Bronchial epithelial cell (primary cell): Measurements from ENCODE around the gene ATP2A2. TPM values are rescaled to one million over a fixed set of nuclear protein-coding genes. Genes with fewer than 3 reads are reported as not detected.
"Not testable (repeated sequence)": the region's sequence is repeated elsewhere in the genome, so short reads cannot be mapped to it uniquely, and the experiment has no call there.

Experiments
- DNase-seq: peaks from one replicate; pipeline ENCODE4 v3.0.0-alpha.2; 2010; ENCODE audit warnings: low read depth
- FAIRE-seq: peaks from 2 replicates; lab custom pipeline; 2011; peaks lifted over from hg19 to GRCh38; lab: Jason Lieb, UNC
- H3K27me3 ChIP-seq: 2 replicates; pipeline ENCODE4 v1.5.1; 2011; ENCODE audit warnings: low read length; ENCODE audit not compliant: control insufficient read depth, insufficient read depth
- H3K36me3 ChIP-seq: 2 replicates; pipeline ENCODE4 v1.5.1; 2011; ENCODE audit warnings: low read length; ENCODE audit not compliant: control insufficient read depth, insufficient read depth
- H3K4me3 ChIP-seq: 2 replicates; pipeline ENCODE4 v1.5.1; 2011; ENCODE audit warnings: mild to moderate bottlenecking, low read depth, low read length, control low read depth
- total RNA-seq: library from RNA; depleted of rRNA; stranded (reverse); fragments of >200 nt; gene quantifications from 2 replicates; pipeline ENCODE4 v1.2.1, GENCODE V29; 2014
- TF ChIP-seq, protein P1 (sequence below): IDR thresholded peaks from 2 replicates; pipeline ENCODE4 v1.5.1; 2011; ENCODE audit warnings: mild to moderate bottlenecking, moderate library complexity, low read length, control low read depth, inconsistent platforms; ENCODE audit not compliant: insufficient read depth, severe bottlenecking

Gene ATP2A2
- total RNA-seq, 1 donor from 2014 or later, result 125 TPM

DNA sequence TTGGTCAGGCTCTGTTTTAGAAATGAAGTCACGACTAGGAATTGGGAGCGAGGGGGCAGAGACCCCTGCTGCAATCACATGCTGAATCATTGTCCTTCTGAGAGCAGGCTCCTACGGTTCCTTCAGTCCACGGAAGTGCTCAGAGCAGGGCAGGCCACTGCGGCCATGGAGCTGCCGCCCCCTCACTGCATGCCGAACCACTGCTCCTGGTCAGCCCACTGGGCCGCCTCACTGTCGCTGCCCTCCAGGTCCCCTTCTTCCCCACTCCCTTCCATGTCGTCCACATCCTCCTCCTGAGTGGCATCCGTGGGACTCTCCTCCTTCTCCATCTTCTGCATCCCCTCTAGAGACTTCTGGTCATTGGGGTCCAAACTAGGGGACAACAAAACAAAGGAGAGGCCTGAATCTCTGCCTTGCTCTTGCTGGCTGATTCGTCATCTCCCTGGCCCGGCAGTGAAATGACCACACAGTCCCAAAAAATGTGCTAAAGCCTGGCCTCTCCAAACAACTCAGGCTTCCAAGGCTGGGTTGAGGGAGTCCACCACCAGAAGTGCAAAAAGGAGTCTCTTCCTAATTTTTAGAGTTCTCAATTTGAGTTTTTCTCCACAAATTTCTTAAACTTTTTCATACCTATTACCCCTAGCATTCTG lies 93.0 kb downstream of the ATP2A2 start:
- DNase-seq, result no peak
- FAIRE-seq, result no peak
- no peaks in the 10 kb centered on the region for H3K27me3 ChIP-seq
- peaks cover 14% of the 10 kb centered on the region for H3K36me3 ChIP-seq
- TF ChIP-seq, protein P1, sequence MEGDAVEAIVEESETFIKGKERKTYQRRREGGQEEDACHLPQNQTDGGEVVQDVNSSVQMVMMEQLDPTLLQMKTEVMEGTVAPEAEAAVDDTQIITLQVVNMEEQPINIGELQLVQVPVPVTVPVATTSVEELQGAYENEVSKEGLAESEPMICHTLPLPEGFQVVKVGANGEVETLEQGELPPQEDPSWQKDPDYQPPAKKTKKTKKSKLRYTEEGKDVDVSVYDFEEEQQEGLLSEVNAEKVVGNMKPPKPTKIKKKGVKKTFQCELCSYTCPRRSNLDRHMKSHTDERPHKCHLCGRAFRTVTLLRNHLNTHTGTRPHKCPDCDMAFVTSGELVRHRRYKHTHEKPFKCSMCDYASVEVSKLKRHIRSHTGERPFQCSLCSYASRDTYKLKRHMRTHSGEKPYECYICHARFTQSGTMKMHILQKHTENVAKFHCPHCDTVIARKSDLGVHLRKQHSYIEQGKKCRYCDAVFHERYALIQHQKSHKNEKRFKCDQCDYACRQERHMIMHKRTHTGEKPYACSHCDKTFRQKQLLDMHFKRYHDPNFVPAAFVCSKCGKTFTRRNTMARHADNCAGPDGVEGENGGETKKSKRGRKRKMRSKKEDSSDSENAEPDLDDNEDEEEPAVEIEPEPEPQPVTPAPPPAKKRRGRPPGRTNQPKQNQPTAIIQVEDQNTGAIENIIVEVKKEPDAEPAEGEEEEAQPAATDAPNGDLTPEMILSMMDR, result no peak
- no peak overlapping the region for H3K4me3 ChIP-seq

DNA sequence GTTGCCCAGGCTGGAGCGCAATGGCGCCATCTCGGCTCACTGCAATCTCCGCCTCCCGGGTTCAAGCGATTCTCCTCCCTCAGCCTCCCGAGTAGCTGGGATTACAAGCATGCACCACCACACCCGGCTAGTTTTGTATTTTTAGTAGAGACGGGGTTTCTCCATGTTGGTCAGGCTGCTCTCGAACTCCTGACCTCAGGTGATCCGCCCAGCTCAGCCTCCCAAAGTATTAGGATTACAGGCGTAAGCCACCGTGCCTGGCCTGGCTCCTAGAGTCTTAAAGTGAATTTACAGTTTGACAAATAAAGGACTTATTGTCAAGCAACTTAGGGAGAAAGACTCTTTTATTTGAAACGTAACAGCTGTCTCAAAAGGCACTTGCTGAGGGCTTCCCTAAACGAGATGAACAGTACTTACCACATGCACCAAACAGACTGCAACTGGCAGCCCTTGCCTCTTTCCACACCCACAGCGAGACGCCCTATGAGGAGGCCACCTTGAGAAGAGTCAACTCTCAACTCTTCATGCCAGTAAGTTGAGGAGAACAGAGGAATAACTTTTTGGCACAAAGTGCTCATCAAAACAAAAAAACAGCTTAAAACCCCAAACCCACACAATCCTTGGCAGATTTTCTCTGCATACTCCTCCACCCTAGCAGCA lies 97.2 kb downstream of the ATP2A2 start:
- peaks cover 22% of the 10 kb centered on the region for H3K36me3 ChIP-seq

DNA sequence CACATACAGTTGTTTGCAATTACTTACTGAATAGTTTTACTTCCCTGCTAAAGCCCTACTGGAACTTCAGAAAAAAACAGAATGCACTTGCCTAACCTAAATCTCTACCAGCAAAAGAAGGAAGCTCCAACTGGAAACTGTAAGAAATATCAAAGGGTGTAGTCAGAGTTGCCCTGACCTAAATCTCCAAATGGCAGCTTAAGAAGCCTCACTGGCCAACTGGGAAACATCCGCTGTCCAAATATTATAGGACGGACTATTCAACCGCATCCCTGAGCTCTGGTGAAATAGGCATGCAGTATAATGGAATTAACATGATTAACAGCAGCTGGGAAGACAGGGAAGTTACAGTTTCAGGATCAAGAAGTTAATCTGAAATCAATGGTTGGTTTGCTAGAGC lies 98.2 kb downstream of the ATP2A2 start:
- FAIRE-seq, result no peak
- Histone ChIP-seq H3K4me3 (no peak overlapping the region), H3K36me3 (peaks cover 20% of the 10 kb centered on the region), H3K27me3 (no peaks in the 10 kb centered on the region)
- DNase-seq, result no peak
- TF ChIP-seq, protein P1, result no peak

More for the DNA sequence above, 97.2 kb downstream of the ATP2A2 start:
- not testable (repeated sequence) for FAIRE-seq, H3K27me3 ChIP-seq, DNase-seq, H3K4me3 ChIP-seq

DNA sequence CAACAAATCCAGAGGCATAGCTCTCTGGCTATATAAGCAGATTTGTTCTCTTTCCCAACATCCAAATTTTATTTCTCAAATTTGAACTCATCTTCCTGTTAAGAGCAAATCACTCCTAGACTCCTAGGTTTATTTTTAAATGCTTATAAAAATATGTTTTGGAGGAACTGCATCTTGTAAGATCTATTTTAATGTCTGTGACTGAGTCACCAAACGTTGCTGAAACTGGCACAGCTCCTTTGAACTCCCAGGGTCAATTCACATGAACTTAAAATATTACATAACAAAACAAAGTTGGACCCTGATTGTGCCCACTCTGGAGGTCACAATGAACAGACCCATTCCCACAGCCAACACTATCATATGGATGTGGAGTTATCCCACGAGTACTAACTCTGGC lies 98.6 kb downstream of the ATP2A2 start:
- no peak for DNase-seq
- no peak overlapping the region for H3K4me3 ChIP-seq
- TF ChIP-seq, protein P1, result no peak
- H3K27me3 ChIP-seq, result no peaks in the 10 kb centered on the region
- no peak for FAIRE-seq
- peaks cover 19% of the 10 kb centered on the region for H3K36me3 ChIP-seq

DNA sequence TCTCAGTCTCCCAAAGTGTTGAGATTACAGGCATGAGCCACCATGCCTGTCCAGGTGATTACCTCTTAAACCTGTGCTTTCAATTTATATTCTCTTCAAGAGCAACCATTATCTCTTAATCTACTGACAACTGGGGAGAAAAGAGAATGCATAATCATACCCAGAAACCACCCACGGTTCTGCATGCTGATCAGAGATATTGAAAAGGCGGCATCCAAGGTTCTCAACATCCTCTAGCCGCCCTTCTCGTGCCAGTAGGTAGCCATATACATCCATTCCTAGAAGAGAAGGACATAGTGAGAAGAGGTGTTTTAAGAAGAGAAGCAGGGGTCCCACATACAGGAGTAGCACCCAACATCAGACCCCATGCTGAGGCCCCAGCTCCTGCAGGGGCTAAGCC lies 101.6 kb downstream of the ATP2A2 start:
- FAIRE-seq, result no peak
- H3K4me3 ChIP-seq, result no peak overlapping the region
- peaks cover 22% of the 10 kb centered on the region for H3K36me3 ChIP-seq
- DNase-seq, result no peak
- TF ChIP-seq, protein P1, result no peak
- H3K27me3 ChIP-seq, result no peaks in the 10 kb centered on the region

Other genes starting within 250 kb of the ATP2A2 start
- 12.8 and 17.9 TPM in 2 replicates for gene C12orf76, start 232.7 kb upstream of the ATP2A2 start, total RNA-seq
- 5.8 and 9.5 TPM in 2 replicates for gene IFT81, start 156.9 kb upstream of the ATP2A2 start, total RNA-seq
- gene ANAPC7, start 122.5 kb downstream of the ATP2A2 start, total RNA-seq, result 36.1 and 44.4 TPM in 2 replicates
- 204 and 210 TPM in 2 replicates for gene ARPC3, start 169.1 kb downstream of the ATP2A2 start, total RNA-seq
- gene GPN3, start 187.0 kb downstream of the ATP2A2 start, total RNA-seq, result 16.6 and 19.7 TPM in 2 replicates
- gene FAM216A, start 187.6 kb downstream of the ATP2A2 start, total RNA-seq, result 1.9 and 3.9 TPM in 2 replicates
- 46.5 and 55.3 TPM in 2 replicates for gene VPS29, start 220.9 kb downstream of the ATP2A2 start, total RNA-seq
- 0.26 TPM in 2 replicates for gene RAD9B, start 221.1 kb downstream of the ATP2A2 start, total RNA-seq